ENCODE measurements around the gene ALG1.

GRCh38 chr16:5075637-5076036, 4.0 kb downstream of the ALG1 start:
- TF ChIP-seq POLR2AphosphoS5 (IDR thresholded peaks at IDR 0.05; ENCODE audit: low read depth, low read length) (no peak), POLR2A (IDR thresholded peaks at IDR 0.05; ENCODE audit: low read depth, low read length) (no peak), TAF1 (IDR thresholded peaks at IDR 0.05; ENCODE audit: borderline replicate concordance, low read depth, low read length) (no peak)
